ENCODE results near the gene DEFB116. TPM values are rescaled to one million over a fixed set of nuclear protein-coding genes. Genes with fewer than 3 reads are reported as not detected.
A peak's percentile ranks its signal among the peaks of the same experiment; 100 is the strongest.

Gene DEFB116
- total and polyA plus RNA-seq, 3 donors from 2014 or later: not detected

- TF ChIP-seq, protein P1, sequence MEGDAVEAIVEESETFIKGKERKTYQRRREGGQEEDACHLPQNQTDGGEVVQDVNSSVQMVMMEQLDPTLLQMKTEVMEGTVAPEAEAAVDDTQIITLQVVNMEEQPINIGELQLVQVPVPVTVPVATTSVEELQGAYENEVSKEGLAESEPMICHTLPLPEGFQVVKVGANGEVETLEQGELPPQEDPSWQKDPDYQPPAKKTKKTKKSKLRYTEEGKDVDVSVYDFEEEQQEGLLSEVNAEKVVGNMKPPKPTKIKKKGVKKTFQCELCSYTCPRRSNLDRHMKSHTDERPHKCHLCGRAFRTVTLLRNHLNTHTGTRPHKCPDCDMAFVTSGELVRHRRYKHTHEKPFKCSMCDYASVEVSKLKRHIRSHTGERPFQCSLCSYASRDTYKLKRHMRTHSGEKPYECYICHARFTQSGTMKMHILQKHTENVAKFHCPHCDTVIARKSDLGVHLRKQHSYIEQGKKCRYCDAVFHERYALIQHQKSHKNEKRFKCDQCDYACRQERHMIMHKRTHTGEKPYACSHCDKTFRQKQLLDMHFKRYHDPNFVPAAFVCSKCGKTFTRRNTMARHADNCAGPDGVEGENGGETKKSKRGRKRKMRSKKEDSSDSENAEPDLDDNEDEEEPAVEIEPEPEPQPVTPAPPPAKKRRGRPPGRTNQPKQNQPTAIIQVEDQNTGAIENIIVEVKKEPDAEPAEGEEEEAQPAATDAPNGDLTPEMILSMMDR (IDR thresholded peaks at IDR 0.05): no peak
- no peak for TF ChIP-seq POLR2A (IDR thresholded peaks at IDR 0.05)
- no peak for DNase-seq
- H3K27ac ChIP-seq: no peak overlapping the region
- no peak overlapping the region for H3K4me3 ChIP-seq
- intact Hi-C loops (cut with DNase I; ENCODE audit: low total_unique reads): no loop called here
- H3K27me3 ChIP-seq: no peaks in the 10 kb centered on the region
- 60 to 75% methylated on average over 1 of the region's 1 CpG for WGBS, 2 donors
- H3K36me3 ChIP-seq (ENCODE audit: low read depth, missing control alignments): no peaks in the 10 kb centered on the region
- no peaks in the 10 kb centered on the region for H3K9me3 ChIP-seq
- no peaks in the 10 kb centered on the region for H3K4me1 ChIP-seq
Observed at GRCh38 chr20:31278178-31278577, 30.2 kb downstream of the DEFB116 start.

DNA sequence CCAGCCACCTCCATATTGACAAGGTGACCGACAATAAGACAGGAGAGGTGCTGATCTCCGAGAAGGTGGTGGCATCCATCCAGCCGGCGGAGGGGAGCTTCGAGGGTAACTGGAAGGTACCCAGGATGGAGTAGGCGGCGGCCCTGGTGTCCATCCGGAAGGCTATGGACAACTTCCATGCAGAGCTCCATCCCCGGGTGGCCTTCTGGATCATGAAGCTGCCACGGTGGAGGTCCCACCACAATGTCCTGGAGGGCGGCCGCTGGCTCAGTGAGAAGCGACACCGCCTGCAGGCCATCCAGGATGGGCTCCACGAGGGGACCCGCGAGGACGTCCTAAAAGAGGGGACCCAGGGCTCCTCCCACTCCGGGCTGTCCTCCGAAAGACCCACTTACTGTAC, 33.9 kb downstream of the DEFB116 start:
- Histone ChIP-seq H3K36me3 (ENCODE audit: low read depth, missing control alignments) (no peaks in the 10 kb centered on the region), H3K4me3 (no peak overlapping the region), H3K4me1 (no peaks in the 10 kb centered on the region), H3K27ac (no peak overlapping the region), H3K27me3 (no peaks in the 10 kb centered on the region), H3K9me3 (no peaks in the 10 kb centered on the region)
- intact Hi-C loops (cut with DNase I; ENCODE audit: low total_unique reads): no loop called here
- no peak for DNase-seq
- 56 to 70% methylated on average over 17 to 20 of the region's 20 CpGs for whole genome bisulfite sequencing, 2 donors
- TF ChIP-seq, protein P1 (IDR thresholded peaks at IDR 0.05): no peak
- TF ChIP-seq POLR2A (IDR thresholded peaks at IDR 0.05): no peak

DNA sequence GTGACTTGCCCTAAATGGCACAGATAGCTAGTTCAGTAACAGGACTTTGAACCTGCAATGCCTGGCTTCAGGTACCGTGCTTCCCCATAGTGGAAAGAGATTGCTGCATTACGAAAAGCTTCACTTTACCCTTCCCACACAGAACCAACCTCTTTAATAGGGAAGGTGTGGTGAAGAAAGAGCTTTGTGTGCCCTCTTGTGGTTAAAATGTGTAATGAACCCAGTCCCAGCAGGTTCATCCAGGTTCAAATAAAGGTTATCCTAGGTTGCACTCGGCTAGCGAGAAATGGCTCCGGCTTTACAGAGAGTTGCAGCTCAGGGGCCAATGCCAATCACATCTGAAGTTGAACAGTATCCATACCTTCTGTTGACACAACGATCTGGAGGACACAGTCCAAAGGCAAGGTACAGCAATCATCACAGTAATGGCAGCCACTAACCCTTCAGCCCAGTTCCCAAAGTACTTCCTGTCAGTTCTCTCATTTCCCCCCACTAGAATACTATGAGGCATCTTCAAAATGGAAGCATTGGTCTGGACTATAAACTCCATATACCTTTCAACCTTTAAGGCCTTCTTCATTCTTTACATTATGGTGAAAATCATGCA, 48.0 kb downstream of the DEFB116 start:
- Histone ChIP-seq H3K4me1 (no peaks in the 10 kb centered on the region), H3K27me3 (no peaks in the 10 kb centered on the region), H3K27ac (no peak overlapping the region), H3K36me3 (ENCODE audit: low read depth, missing control alignments) (no peaks in the 10 kb centered on the region), H3K4me3 (no peak overlapping the region), H3K9me3 (no peaks in the 10 kb centered on the region)
- peak; percentile 16 for DNase-seq
- WGBS, 2 donors: 37 to 41% methylated on average over 6 of the region's 6 CpGs
- intact Hi-C loops (cut with DNase I; ENCODE audit: low total_unique reads): no loop called here
- TF ChIP-seq, protein P1 (IDR thresholded peaks at IDR 0.05): peak; percentile 14 to 51 (median 23)
- TF ChIP-seq POLR2A (IDR thresholded peaks at IDR 0.05): no peak

DNA sequence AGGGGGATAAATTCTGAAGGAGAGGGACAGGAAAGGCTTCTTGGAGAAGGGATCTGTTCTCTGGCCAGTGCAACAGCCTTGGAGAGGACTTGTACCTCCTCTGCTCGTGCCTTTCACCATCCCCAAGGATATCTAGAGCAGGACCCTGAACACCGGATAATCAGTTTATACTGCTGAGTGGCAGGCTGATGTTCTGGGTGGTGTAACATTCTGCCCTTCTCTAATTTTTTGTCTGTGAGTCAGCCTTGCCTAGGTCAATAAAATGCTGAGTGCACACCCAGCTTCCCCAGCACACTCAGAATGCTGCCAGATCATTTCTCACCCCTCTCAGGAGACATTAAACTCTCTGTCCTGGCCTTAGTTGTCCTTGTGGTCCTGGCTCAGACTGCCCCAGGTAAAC, 51.0 kb downstream of the DEFB116 start, which contains the start of gene DEFB115:
DEFB115 (plus strand) TSS at position 301 of the 400 bp plus-strand sequence; CDS start at position 301, 0 bp downstream.
- TF ChIP-seq POLR2A (IDR thresholded peaks at IDR 0.05): no peak
- TF ChIP-seq, protein P1 (IDR thresholded peaks at IDR 0.05): no peak
- WGBS, 2 donors: 36 to 49% methylated on average over 2 of the region's 2 CpGs
- intact Hi-C loops (cut with DNase I; ENCODE audit: low total_unique reads): no loop called here
- Histone ChIP-seq H3K4me3 (no peak within 1 kb of the TSS), H3K36me3 (ENCODE audit: low read depth, missing control alignments) (no peaks in the 10 kb centered on the region), H3K27me3 (no peaks in the 10 kb centered on the region), H3K4me1 (no peaks in the 10 kb centered on the region), H3K9me3 (no peaks in the 10 kb centered on the region), H3K27ac (no peak within 1 kb of the TSS)
- DNase-seq: no peak

- Histone ChIP-seq H3K36me3 (ENCODE audit: low read depth, missing control alignments) (no peaks in the 10 kb centered on the region), H3K9me3 (no peaks in the 10 kb centered on the region), H3K27me3 (no peaks in the 10 kb centered on the region), H3K27ac (no peak overlapping the region), H3K4me3 (no peak overlapping the region), H3K4me1 (no peaks in the 10 kb centered on the region)
- no peak for TF ChIP-seq POLR2A (IDR thresholded peaks at IDR 0.05)
- TF ChIP-seq, protein P1 (IDR thresholded peaks at IDR 0.05): no peak
- no peak for DNase-seq
- intact Hi-C loops (cut with DNase I; ENCODE audit: low total_unique reads): no loop called here
- 40 to 46% methylated on average over 3 of the region's 3 CpGs for WGBS, 2 donors
Observed at GRCh38 chr20:31256959-31257358, 51.4 kb downstream of the DEFB116 start.

Measured in testis (tissue), 3 donors.